Measurements from ENCODE around the gene GALNT17.

The GALNT17 gene

GRCh38 chr7:71543396-71543795, 411.5 kb downstream of the GALNT17 start:
- no peak overlapping the region for H3K27ac ChIP-seq
- no peak for TF ChIP-seq Cebpa-rat (IDR thresholded peaks at IDR 0.05)
- H3K36me3 ChIP-seq: no peaks in the 10 kb centered on the region
- no peaks in the 10 kb centered on the region for H4K20me1 ChIP-seq
- H3K4me3 ChIP-seq: no peak overlapping the region
- no peaks in the 10 kb centered on the region for H3K27me3 ChIP-seq
- H3K9me3 ChIP-seq: no peaks in the 10 kb centered on the region
- H3K9ac ChIP-seq: no peak overlapping the region
- H3K4me2 ChIP-seq: no peak overlapping the region
- H3K4me1 ChIP-seq: no peaks in the 10 kb centered on the region

DNA sequence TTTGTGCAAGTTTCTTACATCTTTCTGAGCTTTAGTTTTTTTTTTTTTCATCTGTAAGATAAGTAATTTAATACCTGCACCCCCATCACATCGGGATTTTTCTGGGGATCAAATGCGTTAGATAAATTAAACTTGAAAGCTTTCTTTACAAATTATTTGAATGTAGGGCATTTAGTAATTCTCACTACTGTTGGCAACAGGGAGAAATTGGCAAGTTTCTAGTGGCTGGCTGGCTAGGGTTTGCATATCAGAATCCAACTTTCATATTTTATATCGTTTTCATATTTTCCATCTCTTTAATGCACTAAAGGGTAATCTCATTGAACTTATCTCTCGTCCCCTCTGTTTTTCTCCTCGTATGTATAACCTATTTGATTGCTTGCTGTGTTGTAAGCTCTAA, 412.9 kb downstream of the GALNT17 start:
- H3K4me3 ChIP-seq: no peak overlapping the region
- H3K9ac ChIP-seq: no peak overlapping the region
- H3K4me2 ChIP-seq: no peak overlapping the region
- no peaks in the 10 kb centered on the region for H3K36me3 ChIP-seq
- H3K4me1 ChIP-seq: no peaks in the 10 kb centered on the region
- no peaks in the 10 kb centered on the region for H4K20me1 ChIP-seq
- no peak for TF ChIP-seq Cebpa-rat (IDR thresholded peaks at IDR 0.05)
- H3K9me3 ChIP-seq: no peaks in the 10 kb centered on the region
- no peak overlapping the region for H3K27ac ChIP-seq
- H3K27me3 ChIP-seq: no peaks in the 10 kb centered on the region

DNA sequence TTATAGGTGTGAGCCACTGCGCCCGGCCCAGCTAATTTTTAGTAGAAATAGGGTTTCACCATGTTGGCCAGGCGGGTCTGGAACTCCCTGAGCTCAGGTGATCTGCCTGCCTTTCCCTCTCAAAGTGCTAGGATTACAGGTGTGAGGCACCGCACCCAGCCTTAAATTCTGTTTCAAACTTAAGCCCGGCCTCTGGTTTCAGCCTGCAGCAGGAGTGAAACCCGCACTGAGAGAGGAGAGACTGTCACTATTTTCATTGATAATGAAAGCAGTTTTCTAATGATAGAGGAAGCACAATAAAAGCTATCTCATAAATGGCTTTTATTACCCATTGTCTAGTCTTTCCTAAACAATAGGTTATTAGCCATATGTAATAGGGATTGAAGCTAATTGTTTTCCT, 415.5 kb downstream of the GALNT17 start:
- no peaks in the 10 kb centered on the region for H3K4me1 ChIP-seq
- H3K4me2 ChIP-seq: no peak overlapping the region
- no peaks in the 10 kb centered on the region for H4K20me1 ChIP-seq
- H3K27me3 ChIP-seq: no peaks in the 10 kb centered on the region
- no peak for TF ChIP-seq Cebpa-rat (IDR thresholded peaks at IDR 0.05)
- H3K4me3 ChIP-seq: no peak overlapping the region
- H3K27ac ChIP-seq: no peak overlapping the region
- no peaks in the 10 kb centered on the region for H3K36me3 ChIP-seq
- H3K9me3 ChIP-seq: peaks cover 18% of the 10 kb centered on the region
- H3K9ac ChIP-seq: no peak overlapping the region

DNA sequence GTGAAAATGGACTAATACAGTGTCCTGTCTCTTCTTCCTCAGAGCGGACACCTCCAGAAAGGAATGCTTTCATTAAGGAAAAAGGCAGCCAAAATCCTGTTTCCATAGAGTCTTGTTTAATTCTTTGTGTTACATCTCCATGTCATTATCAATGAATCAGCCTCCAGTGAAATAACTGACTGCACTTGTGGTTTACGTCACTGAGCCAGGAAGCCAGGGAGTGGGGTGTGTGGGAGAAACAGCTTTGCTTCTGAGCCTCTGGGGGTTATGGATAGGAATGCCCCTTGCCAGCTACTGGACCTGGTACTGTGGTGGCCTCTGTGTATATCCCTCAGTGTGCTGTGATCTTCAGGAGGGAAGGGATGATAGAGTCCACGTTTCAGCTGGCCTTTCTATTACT, 416.8 kb downstream of the GALNT17 start:
- Histone ChIP-seq H3K4me2 (no peak overlapping the region), H3K4me3 (no peak overlapping the region), H3K36me3 (no peaks in the 10 kb centered on the region), H4K20me1 (no peaks in the 10 kb centered on the region), H3K27ac (no peak overlapping the region), H3K9me3 (peaks cover 18% of the 10 kb centered on the region), H3K9ac (no peak overlapping the region), H3K4me1 (no peaks in the 10 kb centered on the region), H3K27me3 (no peaks in the 10 kb centered on the region)
- TF ChIP-seq Cebpa-rat (IDR thresholded peaks at IDR 0.05): no peak

GRCh38 chr7:71553306-71553705, 421.4 kb downstream of the GALNT17 start:
- Histone ChIP-seq H3K36me3 (no peaks in the 10 kb centered on the region), H3K27me3 (no peaks in the 10 kb centered on the region), H3K4me2 (no peak overlapping the region), H4K20me1 (no peaks in the 10 kb centered on the region), H3K9me3 (peaks cover 18% of the 10 kb centered on the region), H3K4me3 (no peak overlapping the region), H3K9ac (no peak overlapping the region), H3K4me1 (no peaks in the 10 kb centered on the region), H3K27ac (no peak overlapping the region)
- TF ChIP-seq Cebpa-rat (IDR thresholded peaks at IDR 0.05): no peak

- Histone ChIP-seq H3K9me3 (peaks cover 14% of the 10 kb centered on the region), H3K36me3 (no peaks in the 10 kb centered on the region), H3K27ac (no peak overlapping the region), H3K27me3 (no peaks in the 10 kb centered on the region), H3K9ac (no peak overlapping the region), H3K4me1 (0 out of 2 replicates have a peak, but pooled peaks cover 9% of the 10 kb centered on the region), H3K4me3 (no peak overlapping the region), H4K20me1 (no peaks in the 10 kb centered on the region), H3K4me2 (no peak overlapping the region)
- no peak for TF ChIP-seq Cebpa-rat (IDR thresholded peaks at IDR 0.05)
Measured at GRCh38 chr7:71555758-71556157, 423.8 kb downstream of the GALNT17 start.

DNA sequence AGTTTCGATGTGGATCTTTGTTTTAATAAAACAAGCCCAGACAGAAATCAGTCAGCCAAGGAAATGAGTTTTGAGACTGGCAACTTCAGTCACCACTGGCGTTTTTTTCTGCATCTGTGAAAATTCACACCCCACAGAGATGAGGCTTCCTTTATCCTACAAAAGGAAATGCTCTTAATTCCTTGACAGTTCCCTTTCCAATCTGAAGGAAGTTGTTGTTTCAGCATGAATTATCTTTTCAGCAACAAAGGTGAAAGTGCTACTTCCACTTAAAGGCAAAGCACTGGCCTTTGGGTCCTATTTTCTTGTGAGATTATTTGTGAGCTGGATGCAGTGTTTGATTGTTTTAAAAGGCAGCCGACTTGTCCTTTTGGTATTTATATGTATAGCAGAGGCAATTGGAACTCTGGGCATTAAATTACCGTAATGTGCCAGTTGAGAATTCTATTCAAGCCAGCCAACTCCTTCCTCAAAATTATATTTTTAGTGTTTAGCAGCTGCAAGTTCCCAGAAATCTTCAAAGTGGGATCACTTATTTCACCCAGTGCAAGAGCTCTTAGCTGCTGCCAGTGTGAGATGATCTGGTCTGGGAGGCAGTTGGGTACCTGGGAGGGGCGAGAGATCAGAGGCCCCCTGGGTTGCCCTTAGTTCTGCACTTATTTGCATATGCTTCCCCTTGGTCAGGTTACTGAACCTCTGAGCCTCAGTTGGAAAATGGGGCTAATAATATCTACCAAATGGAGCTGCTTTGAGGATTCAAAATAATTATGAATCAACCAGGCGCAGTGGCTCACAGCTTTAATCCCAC, 427.1 kb downstream of the GALNT17 start:
- H3K9me3 ChIP-seq: no peaks in the 10 kb centered on the region
- TF ChIP-seq Cebpa-rat (IDR thresholded peaks at IDR 0.05): no peak
- no peaks in the 10 kb centered on the region for H3K36me3 ChIP-seq
- no peak overlapping the region for H3K27ac ChIP-seq
- H3K9ac ChIP-seq: no peak overlapping the region
- H3K4me1 ChIP-seq: 0 out of 2 replicates have a peak, but pooled peaks cover 9% of the 10 kb centered on the region
- no peak overlapping the region for H3K4me2 ChIP-seq
- no peak overlapping the region for H3K4me3 ChIP-seq
- H4K20me1 ChIP-seq: no peaks in the 10 kb centered on the region
- no peaks in the 10 kb centered on the region for H3K27me3 ChIP-seq

DNA sequence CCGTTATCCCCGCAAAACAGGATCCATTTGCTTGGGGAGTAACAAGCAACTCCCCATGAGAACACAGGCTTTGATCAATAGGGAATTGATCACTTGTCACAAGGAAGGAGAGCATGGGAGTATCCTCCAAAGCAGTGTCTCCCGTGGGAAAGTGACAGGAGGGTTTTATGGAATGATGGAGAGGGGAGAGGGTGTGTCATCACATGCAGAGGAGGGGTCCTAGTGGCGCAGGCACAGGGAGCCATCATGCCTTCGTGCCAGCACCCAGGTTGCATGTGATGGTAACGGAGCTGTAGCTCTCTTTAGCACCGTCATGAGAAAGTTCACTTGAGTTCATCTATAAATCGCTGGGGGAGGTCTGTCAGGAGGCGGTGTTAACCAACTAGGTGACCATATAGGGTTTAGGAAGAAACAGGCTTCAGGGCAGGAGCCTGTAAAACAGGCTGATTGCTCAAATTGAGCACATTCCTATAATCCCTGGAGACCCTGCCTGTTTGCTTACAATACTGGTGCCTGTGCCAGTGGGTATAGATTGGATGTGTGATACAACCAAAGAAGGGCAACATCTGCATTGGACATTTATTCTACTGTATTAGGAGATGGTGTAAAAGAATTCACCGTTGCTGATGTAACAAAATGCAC, 428.5 kb downstream of the GALNT17 start:
- Histone ChIP-seq H3K27me3 (no peaks in the 10 kb centered on the region), H3K4me2 (no peak overlapping the region), H4K20me1 (no peaks in the 10 kb centered on the region), H3K4me3 (no peak overlapping the region), H3K9ac (no peak overlapping the region), H3K4me1 (0 out of 2 replicates have a peak, but pooled peaks cover 9% of the 10 kb centered on the region), H3K27ac (no peak overlapping the region), H3K36me3 (no peaks in the 10 kb centered on the region), H3K9me3 (no peaks in the 10 kb centered on the region)
- TF ChIP-seq Cebpa-rat (IDR thresholded peaks at IDR 0.05): no peak

DNA sequence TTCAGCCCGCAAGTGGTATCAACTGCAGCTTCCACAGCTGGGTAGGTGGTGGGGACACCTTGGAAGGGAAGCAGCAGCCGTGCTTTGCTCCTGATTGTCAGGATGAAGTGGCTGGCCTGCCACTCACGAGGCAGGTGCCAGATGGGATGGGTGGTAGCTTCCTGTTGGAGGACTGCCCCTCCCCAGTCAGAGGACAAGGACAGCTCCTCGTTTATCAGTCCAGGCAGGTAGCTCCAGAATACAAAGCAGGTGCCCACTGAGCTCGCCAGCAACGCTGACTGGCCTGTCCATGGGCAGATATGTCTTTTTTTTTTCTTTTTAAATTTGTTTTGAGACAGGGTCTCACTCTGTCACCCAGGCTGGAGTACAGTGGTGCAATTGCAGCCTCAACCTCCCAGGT, 431.3 kb downstream of the GALNT17 start:
- H3K4me1 ChIP-seq: 0 out of 2 replicates have a peak, but pooled peaks cover 9% of the 10 kb centered on the region
- H3K9me3 ChIP-seq: no peaks in the 10 kb centered on the region
- no peaks in the 10 kb centered on the region for H3K27me3 ChIP-seq
- no peak overlapping the region for H3K4me2 ChIP-seq
- H3K9ac ChIP-seq: no peak overlapping the region
- TF ChIP-seq Cebpa-rat (IDR thresholded peaks at IDR 0.05): no peak
- no peak overlapping the region for H3K4me3 ChIP-seq
- no peak overlapping the region for H3K27ac ChIP-seq
- H4K20me1 ChIP-seq: no peaks in the 10 kb centered on the region
- no peaks in the 10 kb centered on the region for H3K36me3 ChIP-seq

GRCh38 chr7:71566376-71566775, 434.4 kb downstream of the GALNT17 start:
- H3K9ac ChIP-seq: no peak overlapping the region
- H3K4me3 ChIP-seq: no peak overlapping the region
- no peak overlapping the region for H3K4me2 ChIP-seq
- no peaks in the 10 kb centered on the region for H4K20me1 ChIP-seq
- no peak overlapping the region for H3K27ac ChIP-seq
- no peaks in the 10 kb centered on the region for H3K27me3 ChIP-seq
- H3K36me3 ChIP-seq: no peaks in the 10 kb centered on the region
- no peaks in the 10 kb centered on the region for H3K9me3 ChIP-seq
- TF ChIP-seq Cebpa-rat (IDR thresholded peaks at IDR 0.05): no peak
- H3K4me1 ChIP-seq: no peaks in the 10 kb centered on the region
